PC-3 (cell line): ENCODE data around the gene ETV5. TPM values are rescaled to one million over a fixed set of nuclear protein-coding genes. Genes with fewer than 3 reads are reported as not detected.

Source experiments
- ATAC-seq: fragments of 200-7000 bp; cut with Tn5 transposase; 2 replicates; pipeline ENCODE4 v1.9.1; 2020; ENCODE audit warnings: mild to moderate bottlenecking, moderate library complexity
- BruUV-seq: library from RNA; stranded (reverse); fragments of 400-500 nt; replicated peaks from 2 replicates; lab custom pipeline; 2021; lab: Mats Ljungman, UMichigan
- CTCF ChIA-PET: fragments of 300-600 bp; sonication (Branson Sonifier 250); formaldehyde crosslinking; loops from one replicate; lab custom pipeline; 2022; ENCODE audit warnings: antibody characterized with exemption; lab: Charles Lee
- POLR2A ChIA-PET: fragments of 300-600 bp; sonication (Branson Sonifier 250); formaldehyde crosslinking; loops from one replicate; lab custom pipeline; 2022; ENCODE audit warnings: antibody characterized with exemption; ENCODE audit not compliant: unreplicated experiment; lab: Charles Lee
- DNase-seq: peaks from one replicate; pipeline ENCODE4 v3.0.0-alpha.2; 2015
- H2AFZ ChIP-seq: fragments of 300-600 bp; sonication (generic); 2 replicates; pipeline ENCODE4 v1.6.0; 2016; ENCODE audit warnings: antibody characterized with exemption, low read length
- H3F3A ChIP-seq: fragments of 300-600 bp; sonication (generic); one replicate; pipeline ENCODE4 v1.6.0; 2017; ENCODE audit warnings: antibody characterized with exemption, low read length, control low read depth, mild to moderate bottlenecking; ENCODE audit not compliant: unreplicated experiment
- H3K27ac ChIP-seq: fragments of 300-600 bp; sonication (generic); 2 replicates; pipeline ENCODE4 v1.5.1; 2016; ENCODE audit warnings: mild to moderate bottlenecking, low read length
- H3K27me3 ChIP-seq: fragments of 300-600 bp; sonication (generic); 2 replicates; pipeline ENCODE4 v1.6.1; 2016; ENCODE audit warnings: low read length, mixed read lengths
- H3K36me3 ChIP-seq: fragments of 300-600 bp; sonication (generic); 2 replicates; pipeline ENCODE4 v1.6.1; 2016; ENCODE audit warnings: low read depth, mixed run types, low read length, mixed read lengths
- H3K4me1 ChIP-seq: fragments of 300-600 bp; sonication (generic); 2 replicates; pipeline ENCODE4 v1.5.1; 2016; ENCODE audit warnings: low read length; ENCODE audit not compliant: insufficient read depth
- H3K4me2 ChIP-seq: fragments of 300-600 bp; sonication (generic); 2 replicates; pipeline ENCODE4 v1.6.0; 2016; ENCODE audit warnings: low read length
- H3K4me3 ChIP-seq: fragments of 300-600 bp; sonication (generic); 2 replicates; pipeline ENCODE4 v1.5.1; 2016; ENCODE audit warnings: mild to moderate bottlenecking, low read length, mixed read lengths
- H3K79me2 ChIP-seq: fragments of 300-600 bp; sonication (generic); 2 replicates; pipeline ENCODE4 v1.6.1; 2017; ENCODE audit warnings: low read length, mixed read lengths
- H3K9ac ChIP-seq: fragments of 300-600 bp; sonication (generic); 2 replicates; pipeline ENCODE4 v1.6.0; 2016; ENCODE audit warnings: mild to moderate bottlenecking, low read length
- H3K9me2 ChIP-seq: fragments of 300-600 bp; sonication (generic); replicated peaks from 2 replicates; pipeline ENCODE4 v1.6.1; 2016; ENCODE audit warnings: mixed run types, low read length, mixed read lengths
- H3K9me3 ChIP-seq: fragments of 300-600 bp; sonication (generic); 2 replicates; pipeline ENCODE4 v1.6.1; 2016; ENCODE audit warnings: low read length, mixed read lengths
- H4K20me1 ChIP-seq: fragments of 300-600 bp; sonication (generic); 2 replicates; pipeline ENCODE4 v1.6.1; 2016; ENCODE audit warnings: low read length, mixed read lengths
- CTCF ChIP-seq: fragments of 300-600 bp; sonication (generic); conservative IDR thresholded peaks from 2 replicates; pipeline ENCODE4 v1.5.1; 2017; ENCODE audit warnings: antibody characterized with exemption, low read depth, mild to moderate bottlenecking, low read length
- EZH2 ChIP-seq: fragments of 300-600 bp; sonication (generic); IDR thresholded peaks from one replicate; pipeline ENCODE4 v1.6.1; 2017; ENCODE audit warnings: antibody characterized with exemption, mild to moderate bottlenecking, low read length; ENCODE audit not compliant: unreplicated experiment
- EZH2phosphoT487 ChIP-seq: fragments of 300-600 bp; sonication (generic); IDR thresholded peaks from 2 replicates; pipeline ENCODE4 v1.6.1; 2018; ENCODE audit warnings: mild to moderate bottlenecking, antibody characterized with exemption, low read length, borderline replicate concordance
- intact Hi-C: fragments of 100-400 bp; cut with micrococcal nuclease; formaldehyde crosslinking; loops from 2 replicates; pipeline ENCODE4 v1.9.0; 2023
- total RNA-seq: library from RNA; depleted of rRNA; stranded (reverse); fragments of >200 nt; gene quantifications from 2 replicates; pipeline ENCODE4 v1.2.3, GENCODE V29; 2014

Gene ETV5
- total RNA-seq, 1 experiment from 2014 or later, result 60.6 TPM

- H3K9me2 ChIP-seq, result no peaks in the 10 kb centered on the region
- no peaks in the 10 kb centered on the region for H3F3A ChIP-seq
- H2AFZ ChIP-seq, result no peak overlapping the region
- H3K27me3 ChIP-seq, result no peaks in the 10 kb centered on the region
- ChIA-PET CTCF (interaction anchor here (0.6 to 0.7 kb wide), 2 partner anchors 10 to 254 kb away, joined by 3 read pairs; no protein-coding TSS in a partner anchor), POLR2A (interaction anchor here (0.6 kb wide), 1 partner anchor 266 kb away, joined by 3 read pairs; no protein-coding TSS in a partner anchor)
- no peak overlapping the region for H3K9ac ChIP-seq
- DNase-seq (no peak), ATAC-seq (no peak)
- BruUV-seq, result no TSS peak
- H3K27ac ChIP-seq, result no peak overlapping the region
- no peaks in the 10 kb centered on the region for H4K20me1 ChIP-seq
- TF ChIP-seq EZH2phosphoT487, result no peak
- TF ChIP-seq EZH2, result no peak
- no peak for TF ChIP-seq CTCF
- H3K9me3 ChIP-seq, result peaks cover 2% of the 10 kb centered on the region; the same call in 1 of the 2 replicates
- no peaks in the 10 kb centered on the region for H3K4me1 ChIP-seq
- no peaks in the 10 kb centered on the region for H3K79me2 ChIP-seq
- H3K36me3 ChIP-seq, result peaks cover 42% of the 10 kb centered on the region
- no peak overlapping the region for H3K4me2 ChIP-seq
- intact Hi-C loops, result no loop called here
- H3K4me3 ChIP-seq, result no peak overlapping the region
Measured at GRCh38 chr3:186079925-186080324, 29.0 kb downstream of the ETV5 start.

GRCh38 chr3:186077466-186077865 lies 31.4 kb downstream of the ETV5 start:
- Histone ChIP-seq H3K27ac (no peak overlapping the region), H3K79me2 (no peaks in the 10 kb centered on the region), H3K27me3 (no peaks in the 10 kb centered on the region), H3K9me3 (peaks cover 3% of the 10 kb centered on the region; the same call in 1 of the 2 replicates), H3K9me2 (no peaks in the 10 kb centered on the region), H3F3A (no peaks in the 10 kb centered on the region), H2AFZ (no peak overlapping the region), H3K4me3 (no peak overlapping the region), H3K9ac (no peak overlapping the region), H3K4me2 (no peak overlapping the region), H3K4me1 (no peaks in the 10 kb centered on the region), H3K36me3 (peaks cover 49% of the 10 kb centered on the region), H4K20me1 (no peaks in the 10 kb centered on the region)
- intact Hi-C loops, result no loop called here
- POLR2A ChIA-PET, result no interaction called here
- BruUV-seq, result no TSS peak
- no peak for ATAC-seq
- CTCF ChIA-PET, result no interaction called here
- TF ChIP-seq EZH2, result no peak
- TF ChIP-seq EZH2phosphoT487, result no peak
- no peak for DNase-seq

GRCh38 chr3:186075931-186076567 lies 32.8 kb downstream of the ETV5 start:
- H3K4me2 ChIP-seq, result no peak overlapping the region
- H3K9me3 ChIP-seq, result peaks cover 3% of the 10 kb centered on the region; the same call in 1 of the 2 replicates
- peaks cover 46% of the 10 kb centered on the region for H3K36me3 ChIP-seq
- H3K27me3 ChIP-seq, result no peaks in the 10 kb centered on the region
- BruUV-seq, result no TSS peak
- no peak overlapping the region for H3K9ac ChIP-seq
- DNase-seq (no peak), ATAC-seq (no peak)
- no peaks in the 10 kb centered on the region for H3K9me2 ChIP-seq
- no peak overlapping the region for H3K27ac ChIP-seq
- no peaks in the 10 kb centered on the region for H3F3A ChIP-seq
- H3K4me1 ChIP-seq, result no peaks in the 10 kb centered on the region
- ChIA-PET CTCF (no interaction called here), POLR2A (interaction anchor here (0.6 kb wide), 1 partner anchor 628 kb away, joined by 3 read pairs; no protein-coding TSS in a partner anchor)
- H2AFZ ChIP-seq, result no peak overlapping the region
- no peak for TF ChIP-seq EZH2
- no peak for TF ChIP-seq CTCF
- no peak overlapping the region for H3K4me3 ChIP-seq
- no peaks in the 10 kb centered on the region for H4K20me1 ChIP-seq
- no peaks in the 10 kb centered on the region for H3K79me2 ChIP-seq
- intact Hi-C loops, result no loop called here
